GM03348 (cell line): ENCODE data around the gene C13orf42.

ENCODE experiments used
- DNase-seq: peaks from one replicate; pipeline ENCODE4 v3.0.0; 2012; ENCODE audit warnings: low spot score

Gene C13orf42

DNA sequence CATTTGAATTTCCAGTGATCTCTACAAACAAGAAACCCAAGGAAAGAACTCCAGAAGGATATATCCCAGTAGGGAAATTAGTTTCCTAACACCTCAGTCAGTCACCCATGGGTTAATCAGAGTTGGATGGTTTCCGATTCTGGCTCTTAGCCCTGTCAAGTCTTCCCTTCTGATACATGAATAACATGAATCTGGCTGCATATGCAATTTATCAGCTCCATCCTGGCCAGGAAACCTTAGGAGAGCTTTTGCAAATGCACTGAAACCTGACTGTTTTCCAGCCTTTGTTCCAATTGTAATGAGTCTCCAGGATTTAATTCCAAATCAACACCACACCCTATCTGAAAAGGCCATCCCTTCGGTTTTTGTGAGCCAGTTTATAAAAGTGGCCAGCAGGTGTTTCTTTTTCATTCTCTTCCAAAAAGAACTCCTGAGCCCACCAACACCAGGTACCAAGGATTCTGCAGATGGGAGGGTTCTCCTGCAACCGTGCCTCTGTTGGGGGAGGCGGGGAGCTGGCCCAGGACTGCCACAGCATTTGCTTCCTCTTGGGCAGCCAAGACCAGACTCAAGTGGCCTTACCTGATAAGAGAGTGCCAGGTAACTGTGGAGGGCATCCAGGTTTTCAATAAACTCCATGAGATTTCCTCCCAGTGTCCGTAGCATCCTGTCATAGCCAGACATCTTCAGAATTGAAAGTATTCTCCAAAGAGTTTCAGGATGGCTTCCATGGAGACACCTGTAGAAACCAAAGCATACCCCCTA, 77.5 kb downstream of the C13orf42 start:
- DNase-seq: no peak

DNA sequence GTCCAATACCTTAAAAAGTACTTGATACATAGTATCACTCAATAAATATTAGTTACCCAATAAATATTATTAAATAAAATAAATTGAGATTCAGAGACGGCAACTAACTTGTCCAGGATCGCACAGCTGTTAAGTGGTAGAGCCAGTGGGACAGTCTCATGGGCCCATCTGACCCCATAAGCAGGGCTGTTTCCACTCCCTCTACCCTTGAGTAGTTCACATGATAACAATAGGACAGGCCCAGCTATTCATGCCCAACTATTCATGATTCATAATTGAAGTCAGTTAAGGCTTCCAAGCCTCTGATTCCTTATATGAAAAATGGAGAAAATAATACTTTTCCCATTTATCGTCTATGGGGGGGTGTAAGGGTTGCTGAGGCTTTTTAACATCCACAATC, 78.2 kb downstream of the C13orf42 start:
- no peak for DNase-seq
